Keratinocyte (primary cell): ENCODE results near the gene CPPED1. TPM values are rescaled to one million over a fixed set of nuclear protein-coding genes. Genes with fewer than 3 reads are reported as not detected.

Experiments
- DNase-seq: peaks from one replicate; pipeline ENCODE4 v3.0.0-alpha.2; 2011; ENCODE audit warnings: low read depth, missing footprints, low spot score
- FAIRE-seq: peaks from 2 replicates; lab custom pipeline; 2011; peaks lifted over from hg19 to GRCh38; lab: Jason Lieb, UNC
- H2AFZ ChIP-seq: 2 replicates; pipeline ENCODE4 v1.6.0; 2012; ENCODE audit warnings: low read length, control low read depth, inconsistent platforms; ENCODE audit not compliant: control insufficient read depth
- H3K27ac ChIP-seq: 2 replicates; pipeline ENCODE4 v1.5.1; 2011; ENCODE audit warnings: low read length; ENCODE audit not compliant: control insufficient read depth, insufficient read depth
- H3K27me3 ChIP-seq: 3 replicates; pipeline ENCODE4 v1.6.0; 2011; ENCODE audit warnings: low read length; ENCODE audit not compliant: control insufficient read depth, insufficient read depth; ENCODE audit errors: extremely low read depth
- H3K36me3 ChIP-seq, 2 experiments: 2 replicates in 1 of 2; 3 replicates in 1 of 2; pipeline ENCODE4 v1.5.1; 2011; ENCODE audit warnings: low read length in 2 of 2, mild to moderate bottlenecking in 1 of 2; ENCODE audit not compliant: control insufficient read depth in 2 of 2, insufficient read depth in 2 of 2; ENCODE audit errors: extremely low read depth in 1 of 2
- H3K4me1 ChIP-seq: 3 replicates; pipeline ENCODE4 v1.5.1; 2011; ENCODE audit warnings: low read length; ENCODE audit not compliant: control insufficient read depth, insufficient read depth; ENCODE audit errors: extremely low read depth
- H3K4me2 ChIP-seq: 3 replicates; pipeline ENCODE4 v1.6.0; 2011; ENCODE audit warnings: low read depth, low read length; ENCODE audit not compliant: control insufficient read depth, insufficient read depth; ENCODE audit errors: extremely low read depth
- H3K4me3 ChIP-seq, 3 experiments: fragments of 200-600 bp in 1 of 3; sonication (generic) in 1 of 3; 2 replicates in 2 of 3; 3 replicates in 1 of 3; pipeline ENCODE4 v1.5.1; 2011 to 2016; ENCODE audit warnings: low read length in 3 of 3, mild to moderate bottlenecking in 3 of 3, control low read depth in 2 of 3, inconsistent platforms in 1 of 3, low read depth in 1 of 3, mixed read lengths in 1 of 3, mixed run types in 1 of 3, moderate library complexity in 1 of 3; ENCODE audit not compliant: control insufficient read depth in 2 of 3, insufficient read depth in 2 of 3; ENCODE audit errors: extremely low read depth in 1 of 3
- H3K79me2 ChIP-seq: 2 replicates; pipeline ENCODE4 v1.6.0; 2012; ENCODE audit warnings: low read length; ENCODE audit not compliant: control insufficient read depth, insufficient read depth
- H3K9ac ChIP-seq: 3 replicates; pipeline ENCODE4 v1.6.0; 2011; ENCODE audit warnings: low read length; ENCODE audit not compliant: control insufficient read depth, insufficient read depth; ENCODE audit errors: extremely low read depth
- H3K9me1 ChIP-seq: 3 replicates; pipeline ENCODE4 v1.6.0; 2011; ENCODE audit warnings: low read length; ENCODE audit not compliant: control insufficient read depth, insufficient read depth; ENCODE audit errors: extremely low read depth
- H3K9me3 ChIP-seq: 2 replicates; pipeline ENCODE4 v1.5.1; 2012; ENCODE audit warnings: low read depth, low read length; ENCODE audit not compliant: control insufficient read depth
- H4K20me1 ChIP-seq: 3 replicates; pipeline ENCODE4 v1.6.0; 2011; ENCODE audit warnings: low read length; ENCODE audit not compliant: control insufficient read depth, insufficient read depth; ENCODE audit errors: extremely low read depth
- CTCF ChIP-seq, 3 experiments: IDR thresholded peaks in 1 of 3; conservative IDR thresholded peaks in 1 of 3; optimal IDR thresholded peaks in 1 of 3; 2 replicates in 2 of 3; 3 replicates in 1 of 3; pipeline versions ENCODE3 to v1.5.1; 2011; ENCODE audit warnings: low read length in 3 of 3, mild to moderate bottlenecking in 3 of 3, moderate library complexity in 2 of 3, control low read depth in 1 of 3, inconsistent platforms in 1 of 3; ENCODE audit not compliant: insufficient read depth in 2 of 3; ENCODE audit errors: extremely low read depth in 1 of 3
- EZH2 ChIP-seq: IDR thresholded peaks from one replicate; pipeline ENCODE4 v1.6.1; 2012; ENCODE audit warnings: inconsistent platforms, mild to moderate bottlenecking, low read length, moderate library complexity
- dilution Hi-C: fragments of 300-500 bp; cut with MboI; formaldehyde crosslinking; loops from one replicate; pipeline ENCODE4 v1.7.0; 2020; ENCODE audit warnings: low sequenced_read_pairs; ENCODE audit not compliant: extremely low pct_ligation_motif_present
- polyA plus RNA-seq, 5 experiments: library from polyadenylated mRNA; depleted of rRNA in 3 of 5; stranded (reverse) in 3 of 5; stranded (forward) in 1 of 5; unstranded in 1 of 5; fragments of >200 nt; gene quantifications; 1 replicate in 1 of 5; 2 replicates in 3 of 5; 3 replicates in 1 of 5; pipeline versions ENCODE4 v1.2.1 to v1.2.3, GENCODE V29; 2011 to 2012; ENCODE audit warnings: missing spikeins in 2 of 5, low read depth in 1 of 5, low replicate concordance in 1 of 5

CPPED1 gene
- polyA plus RNA-seq, 1 donor (not counting 4 experiments of a cell fraction or from before 2014, with no cell fraction given) = 14.4 TPM

- Histone ChIP-seq H3K9me1 (no peaks in the 10 kb centered on the region), H3K27me3 (no peaks in the 10 kb centered on the region), H3K79me2 (no peaks in the 10 kb centered on the region), H4K20me1 (no peaks in the 10 kb centered on the region), H3K4me1 (no peaks in the 10 kb centered on the region), H2AFZ (no peak overlapping the region), H3K4me2 (no peak overlapping the region), H3K9ac (no peak overlapping the region), H3K36me3 (no peaks in the 10 kb centered on the region), H3K4me3 (no peak overlapping the region), H3K9me3 (no peaks in the 10 kb centered on the region), H3K27ac (no peak overlapping the region)
- dilution Hi-C loops = no loop called here
- TF ChIP-seq CTCF (optimal IDR thresholded peaks at IDR 0.05 in 1 of 3, IDR thresholded peaks at IDR 0.05 in 1 of 3, conservative IDR thresholded peaks at IDR 0.05 in 1 of 3; ENCODE audit: extremely low read depth in 1 of 3, insufficient read depth in 2 of 3, low read length in 3 of 3) = no peak
- TF ChIP-seq EZH2 = no peak
- DNase-seq (no peak), FAIRE-seq (no peak)
Measured at GRCh38 chr16:12846592-12846991, 42.9 kb upstream of the CPPED1 start.

DNA sequence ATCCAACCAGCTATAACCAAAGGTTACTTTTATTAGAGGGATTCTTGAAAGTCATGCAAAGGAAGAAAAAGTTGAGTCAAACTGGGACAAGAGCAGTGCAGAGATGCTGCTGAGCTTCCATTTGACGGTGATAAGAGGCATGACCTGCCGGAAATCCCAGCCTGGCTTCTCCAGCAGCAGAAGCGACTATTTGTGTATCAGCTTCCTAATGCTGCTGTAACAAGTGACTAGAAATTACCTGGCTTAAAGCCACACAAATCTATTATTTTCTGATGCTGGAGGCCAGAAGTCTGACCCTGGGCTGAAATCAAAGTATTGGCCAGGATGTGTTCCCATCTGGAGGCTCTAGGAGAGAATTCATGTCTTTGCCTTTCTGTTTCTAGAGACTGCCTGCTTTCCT lies 41.6 kb upstream of the CPPED1 start:
- Histone ChIP-seq H3K4me1 (no peaks in the 10 kb centered on the region), H4K20me1 (no peaks in the 10 kb centered on the region), H3K36me3 (no peaks in the 10 kb centered on the region), H3K9me3 (no peaks in the 10 kb centered on the region), H3K27me3 (no peaks in the 10 kb centered on the region), H3K79me2 (no peaks in the 10 kb centered on the region), H2AFZ (no peak overlapping the region), H3K27ac (no peak overlapping the region), H3K9me1 (no peaks in the 10 kb centered on the region), H3K4me2 (no peak overlapping the region), H3K4me3 (no peak overlapping the region), H3K9ac (no peak overlapping the region)
- DNase-seq (no peak), FAIRE-seq (no peak)
- dilution Hi-C loops = no loop called here
- TF ChIP-seq EZH2 (no peak), CTCF (optimal IDR thresholded peaks at IDR 0.05 in 1 of 3, IDR thresholded peaks at IDR 0.05 in 1 of 3, conservative IDR thresholded peaks at IDR 0.05 in 1 of 3; ENCODE audit: extremely low read depth in 1 of 3, insufficient read depth in 2 of 3, low read length in 3 of 3) (no peak)
